Kidney (tissue), 14 donors: ENCODE results near the gene M6PR. TPM values are rescaled to one million over a fixed set of nuclear protein-coding genes. Genes with fewer than 3 reads are reported as not detected.

ENCODE experiments used
- DNase-seq, 5 donors: peaks; one replicate each; pipeline ENCODE4 v3.0.0-alpha.2; 2013 to 2020
- FAIRE-seq: peaks from 2 replicates; lab custom pipeline; 2012; peaks lifted over from hg19 to GRCh38; lab: Jason Lieb, UNC
- H3K27ac ChIP-seq, 2 donors: one replicate each; pipeline ENCODE4 v1.7.0; 2013; ENCODE audit warnings: low read depth in 2 of 2, low read length in 2 of 2, inconsistent platforms in 1 of 2
- H3K27me3 ChIP-seq: one replicate; pipeline ENCODE4 v1.7.1; 2013; ENCODE audit warnings: low read length, inconsistent platforms; ENCODE audit not compliant: control insufficient read depth, insufficient read depth
- H3K36me3 ChIP-seq, 3 donors: one replicate each; pipeline versions ENCODE4 v1.7.0 to v1.7.1; 2013; ENCODE audit warnings: low read length in 3 of 3, control low read depth in 1 of 3, inconsistent platforms in 1 of 3; ENCODE audit not compliant: insufficient read depth in 3 of 3, control insufficient read depth in 2 of 3
- H3K4me1 ChIP-seq, 3 donors: one replicate each; pipeline versions ENCODE4 v1.7.0 to v1.7.1; 2013; ENCODE audit warnings: low read length in 3 of 3, inconsistent platforms in 1 of 3, low read depth in 1 of 3; ENCODE audit not compliant: control insufficient read depth in 2 of 3, insufficient read depth in 2 of 3
- H3K4me3 ChIP-seq, 3 donors: one replicate each; pipeline versions ENCODE4 v1.7.0 to v1.8.1; 2013; ENCODE audit warnings: low read length in 3 of 3, control low read depth in 1 of 3, inconsistent platforms in 1 of 3
- H3K9ac ChIP-seq, 3 donors: one replicate each; pipeline versions ENCODE4 v1.7.0 to v1.7.1; 2013; ENCODE audit warnings: low read length in 3 of 3, control low read depth in 1 of 3, inconsistent platforms in 1 of 3
- H3K9me3 ChIP-seq, 3 donors: one replicate each; pipeline versions ENCODE4 v1.7.0 to v1.7.1; 2013; ENCODE audit warnings: low read length in 3 of 3, control low read depth in 1 of 3, inconsistent platforms in 1 of 3; ENCODE audit not compliant: control insufficient read depth in 2 of 3, insufficient read depth in 1 of 3
- CTCF ChIP-seq: IDR thresholded peaks from 3 replicates; pipeline ENCODE4 v1.5.1; 2012; ENCODE audit warnings: mild to moderate bottlenecking, moderate library complexity, borderline replicate concordance; ENCODE audit not compliant: insufficient read depth; ENCODE audit errors: extremely low read depth
- intact Hi-C: fragments of 100-400 bp; cut with DNase I; formaldehyde crosslinking; loops from one replicate; pipeline ENCODE4 v1.11.1; 2022
- polyA plus RNA-seq: library from polyadenylated mRNA; stranded (reverse); fragments of 350-450 nt; fragmentation: Illumina TruSeq; extraction: RNeasy Lipid Tissue Mini Kit (QIAGEN cat#74804); gene quantifications from one replicate; pipeline ENCODE4 v1.2.3, GENCODE V29; 2014; ENCODE audit warnings: low read depth, low replicate concordance; ENCODE audit not compliant: insufficient read depth
- total RNA-seq: library from RNA; stranded (reverse); fragmentation: NEBNext Ultra II Directional; extraction: Animal tissue kit (Norgen Biotek cat#: 25700); gene quantifications from one replicate; pipeline ENCODE4 v1.2.1, GENCODE V29; 2021
- donor health status: control.
- donor health status: control.
- donor health status: control.
- donor health status: control.
- donor health status: control.
- donor health status: DM: yes; HTN: yes; CAD: no.
- donor health status: Normal renal cell carcinoma (clear cell type).

The M6PR gene
- total and polyA plus RNA-seq, 2 donors from 2014 or later, result 84.7 to 165 TPM

GRCh38 chr12:8985213-8985754, 35.8 kb upstream of the M6PR start:
- H3K27me3 ChIP-seq, result no peaks in the 10 kb centered on the region
- H3K9ac ChIP-seq, result no peak overlapping the region
- no peaks in the 10 kb centered on the region for H3K4me1 ChIP-seq
- H3K9me3 ChIP-seq, result peaks cover 0 to 3% (median 0%) of the 10 kb centered on the region in 3 donors
- TF ChIP-seq CTCF, result no peak
- no peaks in the 10 kb centered on the region for H3K36me3 ChIP-seq
- intact Hi-C loops, result no loop called here
- no peak for DNase-seq
- FAIRE-seq, result no peak
- no peak overlapping the region for H3K27ac ChIP-seq
- no peak overlapping the region for H3K4me3 ChIP-seq

GRCh38 chr12:8980137-8980536, 30.7 kb upstream of the M6PR start:
- no peak for FAIRE-seq
- intact Hi-C loops, result no loop called here

GRCh38 chr12:8970432-8970831, 21.0 kb upstream of the M6PR start:
- FAIRE-seq, result no peak
- no peak for TF ChIP-seq CTCF
- Histone ChIP-seq H3K9me3 (peaks cover 0 to 15% (median 0%) of the 10 kb centered on the region in 3 donors), H3K9ac (no peak overlapping the region), H3K4me3 (no peak overlapping the region), H3K27me3 (no peaks in the 10 kb centered on the region), H3K27ac (no peak overlapping the region), H3K4me1 (no peaks in the 10 kb centered on the region), H3K36me3 (no peaks in the 10 kb centered on the region)
- intact Hi-C loops, result no loop called here
- DNase-seq, result no peak

More at GRCh38 chr12:8980137-8980536, 30.7 kb upstream of the M6PR start:
- DNase-seq, result no peak
- H3K27ac ChIP-seq, result no peak overlapping the region
- no peak overlapping the region for H3K9ac ChIP-seq
- no peaks in the 10 kb centered on the region for H3K27me3 ChIP-seq
- no peak for TF ChIP-seq CTCF
- no peak overlapping the region for H3K4me3 ChIP-seq
- H3K4me1 ChIP-seq, result no peaks in the 10 kb centered on the region
- H3K36me3 ChIP-seq, result no peaks in the 10 kb centered on the region
- H3K9me3 ChIP-seq, result peaks cover 0 to 3% (median 0%) of the 10 kb centered on the region in 3 donors
